HG02884 (cell line): Measurements from ENCODE around the gene RFLNA.

Experiments used
- ATAC-seq: cut with Tn5 transposase; IDR thresholded peaks from one replicate; pipeline ENCODE4 v1.9.1; 2021; ENCODE audit warnings: mild to moderate bottlenecking, moderate library complexity; ENCODE audit not compliant: unreplicated experiment

RFLNA gene, protein sequence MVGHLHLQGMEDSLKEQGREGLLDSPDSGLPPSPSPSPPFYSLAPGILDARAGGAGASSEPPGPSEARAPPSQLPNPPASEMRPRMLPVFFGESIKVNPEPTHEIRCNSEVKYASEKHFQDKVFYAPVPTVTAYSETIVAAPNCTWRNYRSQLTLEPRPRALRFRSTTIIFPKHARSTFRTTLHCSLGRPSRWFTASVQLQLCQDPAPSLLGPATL

DNA sequence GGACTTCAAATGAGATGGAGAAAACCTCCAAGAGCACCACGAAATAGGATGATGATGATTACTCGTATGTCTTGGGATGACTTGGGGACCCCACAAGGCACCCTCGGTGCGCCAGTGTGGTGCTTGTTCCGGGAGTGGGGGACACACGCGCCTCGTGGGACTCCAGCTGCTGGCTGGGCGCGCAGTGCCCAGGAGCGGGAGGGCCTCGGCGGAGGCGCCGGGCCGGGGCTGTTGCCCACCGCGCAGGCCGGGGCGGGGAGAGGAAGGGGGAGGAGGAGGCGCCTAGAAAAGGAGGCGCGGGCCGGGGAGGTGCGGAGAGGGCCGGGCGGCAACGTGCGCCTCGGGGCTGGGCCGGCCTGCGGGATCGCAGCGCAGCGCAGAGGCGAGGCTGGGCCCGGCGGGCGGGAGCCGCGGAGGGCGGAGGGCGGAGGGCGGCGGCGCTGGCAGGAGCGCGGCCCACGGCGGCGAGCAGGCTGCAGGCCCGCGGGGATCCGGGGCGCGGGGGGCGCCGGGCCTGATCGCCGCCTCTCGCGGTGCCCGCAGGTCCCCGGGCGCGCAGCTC, at the start of gene RFLNA:
Gene RFLNA (plus strand): TSS at position 314 of the 562 bp plus-strand sequence. CDS start 337 bp downstream, outside the sequence.
- ATAC-seq, result no peak

DNA sequence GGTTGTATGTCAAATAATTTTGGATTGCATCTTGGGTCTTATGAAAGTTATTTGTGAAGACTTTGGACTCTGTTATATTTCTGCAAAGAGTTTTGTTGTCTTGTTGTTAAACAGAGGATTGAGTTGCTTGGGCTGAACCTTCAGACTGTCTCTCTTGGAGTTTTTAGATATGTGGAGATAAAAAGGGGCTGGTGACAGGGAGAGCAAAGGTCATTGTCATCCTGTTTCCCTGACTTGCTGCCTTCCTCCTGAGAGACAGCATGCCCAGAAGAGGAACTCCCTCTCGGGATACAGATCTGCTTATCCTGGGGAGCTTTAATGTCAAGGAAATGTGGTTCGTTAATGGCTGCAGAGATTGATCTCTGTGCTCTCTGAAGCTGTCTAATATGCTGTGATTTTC, 47.6 kb upstream of the RFLNA start:
- ATAC-seq, result no peak

DNA sequence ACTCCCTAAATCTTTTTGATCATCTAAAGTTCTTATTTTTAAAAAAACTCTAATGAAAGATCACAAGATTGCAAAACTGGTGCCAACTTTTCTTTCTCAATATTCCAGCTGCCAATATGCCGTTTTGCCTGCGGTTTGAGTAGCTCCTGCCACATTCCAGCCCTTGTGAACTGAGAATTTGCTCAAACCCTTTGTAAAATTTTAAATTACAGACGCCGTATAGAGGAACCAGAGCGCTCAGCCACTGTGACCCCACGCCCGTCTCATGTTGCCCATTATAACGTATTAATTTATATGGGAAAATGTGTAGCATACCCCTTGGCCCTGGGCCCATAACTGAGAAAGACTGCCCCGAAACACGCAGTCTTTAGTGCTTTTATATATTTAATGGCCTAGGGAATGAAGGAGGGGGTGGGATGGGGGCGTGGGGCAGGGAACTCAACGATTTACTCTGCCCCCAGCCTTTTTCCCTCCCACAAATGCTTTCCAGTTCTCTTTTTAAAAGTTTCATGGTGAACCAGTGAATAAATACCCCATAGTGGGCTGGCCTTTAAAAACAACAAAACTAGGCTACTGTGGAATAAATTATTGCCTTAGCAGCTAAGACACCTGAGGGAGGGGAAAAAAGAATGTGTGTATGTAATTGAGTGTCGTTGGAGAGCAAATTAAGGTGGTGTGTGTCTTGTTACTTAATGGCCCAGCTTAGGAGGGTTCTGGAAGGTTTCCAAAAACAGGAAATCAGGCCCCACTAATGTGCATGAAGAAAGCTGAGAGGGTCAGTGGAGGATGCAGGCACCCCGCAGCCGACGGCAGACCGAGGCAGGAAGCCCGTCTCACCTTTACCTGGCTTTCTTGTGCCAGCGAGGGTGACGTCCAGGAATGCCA, 45.7 kb upstream of the RFLNA start:
- no peak for ATAC-seq

DNA sequence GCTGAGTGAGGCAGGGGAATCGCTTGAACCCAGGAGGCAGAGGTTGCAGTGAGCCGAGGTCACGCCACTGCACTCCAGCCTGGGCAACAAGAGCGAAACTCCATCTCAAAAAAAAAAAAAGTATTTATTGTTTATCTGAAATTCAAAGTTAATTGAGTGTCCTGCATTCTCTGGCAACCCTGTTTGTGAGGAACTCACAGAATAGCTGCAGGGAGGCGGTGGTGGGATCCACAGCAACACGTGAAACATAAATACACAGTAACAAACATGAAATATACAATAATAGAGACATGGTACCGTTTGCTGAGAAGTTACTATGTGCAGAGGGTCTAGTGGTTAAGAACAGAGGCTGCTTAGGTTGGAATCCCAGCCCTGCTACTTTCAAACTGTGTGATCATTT, 43.7 kb upstream of the RFLNA start:
- no peak for ATAC-seq

DNA sequence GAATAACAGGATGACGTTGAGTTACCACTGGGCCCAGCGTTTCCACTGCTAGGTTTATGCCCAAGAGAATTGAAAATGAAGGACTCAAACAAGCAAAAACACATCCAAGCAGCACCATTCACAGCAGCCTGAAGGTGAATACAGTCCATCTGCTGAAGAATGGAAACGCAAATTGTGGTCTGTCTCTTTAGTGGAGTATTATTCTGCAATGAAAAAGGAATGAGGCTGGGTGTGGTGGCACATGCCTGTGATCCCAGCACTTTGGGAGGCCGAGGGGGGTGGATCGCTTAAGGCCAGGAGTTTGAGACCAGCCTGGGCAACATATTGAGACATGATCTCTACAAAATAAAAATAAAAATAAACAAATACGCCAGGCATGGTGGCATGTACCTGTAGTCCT, 41.9 kb upstream of the RFLNA start:
- no peak for ATAC-seq

DNA sequence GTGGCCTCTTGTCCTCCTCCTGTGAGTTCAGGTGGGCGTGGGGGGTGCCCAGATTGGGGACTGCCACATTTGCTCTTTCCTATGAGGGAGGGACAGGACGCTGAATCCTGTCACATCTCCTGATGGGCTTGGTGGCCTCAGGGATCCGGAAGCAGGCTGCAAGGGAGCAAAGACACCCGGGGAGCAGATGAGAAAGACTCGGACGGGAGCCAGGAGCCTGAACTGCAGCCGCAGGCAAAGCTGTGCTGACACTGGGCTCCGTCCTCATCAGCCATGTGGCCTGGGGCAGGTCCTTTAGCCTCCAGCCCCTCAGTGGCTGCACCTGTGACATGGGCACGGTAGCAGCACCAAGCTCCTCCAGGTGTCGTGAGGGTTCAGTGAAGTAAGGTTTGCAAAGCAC, 40.8 kb upstream of the RFLNA start:
- no peak for ATAC-seq

DNA sequence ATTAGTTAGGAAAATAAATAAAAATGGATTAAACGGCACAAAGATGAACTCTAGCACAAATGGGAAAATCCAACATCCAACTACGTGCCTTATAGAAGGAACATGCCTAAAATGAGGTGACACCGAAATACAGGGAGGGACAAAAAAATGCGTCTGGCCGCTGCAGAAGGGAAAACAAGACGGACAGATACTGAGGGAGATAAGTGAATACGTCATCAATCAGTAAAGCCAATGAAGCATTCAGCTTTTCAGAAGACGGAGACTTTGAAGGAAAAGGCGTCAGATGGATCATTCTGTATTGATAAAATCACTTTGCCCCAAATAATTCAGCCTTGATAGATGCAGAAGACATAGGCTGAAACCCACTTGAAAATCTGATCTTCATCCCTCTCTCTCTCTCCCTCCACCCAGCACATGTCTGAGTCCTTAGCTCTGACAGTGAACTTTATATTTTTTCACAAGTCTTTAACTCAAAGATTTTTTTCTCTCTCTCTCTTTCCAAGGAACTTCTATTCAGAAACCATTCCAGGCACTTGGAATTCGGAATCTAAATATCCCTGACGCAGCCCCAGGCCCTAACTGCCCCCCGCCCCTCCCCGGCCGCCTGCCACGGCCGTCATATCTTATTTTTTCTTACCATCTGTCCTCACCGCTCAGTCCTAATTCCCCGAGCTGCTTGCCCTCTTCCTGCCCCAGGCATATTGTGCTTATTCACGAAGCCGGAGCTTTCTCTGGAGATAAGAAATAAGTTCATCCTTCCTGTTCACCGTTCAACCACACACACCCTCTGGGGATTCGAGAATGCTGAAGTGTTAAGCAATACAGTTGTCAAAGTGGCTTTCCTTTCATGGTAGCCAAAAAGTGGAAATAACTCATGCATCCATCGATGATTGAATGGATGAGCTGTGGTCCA, 35.5 kb upstream of the RFLNA start:
- ATAC-seq, result no peak

DNA sequence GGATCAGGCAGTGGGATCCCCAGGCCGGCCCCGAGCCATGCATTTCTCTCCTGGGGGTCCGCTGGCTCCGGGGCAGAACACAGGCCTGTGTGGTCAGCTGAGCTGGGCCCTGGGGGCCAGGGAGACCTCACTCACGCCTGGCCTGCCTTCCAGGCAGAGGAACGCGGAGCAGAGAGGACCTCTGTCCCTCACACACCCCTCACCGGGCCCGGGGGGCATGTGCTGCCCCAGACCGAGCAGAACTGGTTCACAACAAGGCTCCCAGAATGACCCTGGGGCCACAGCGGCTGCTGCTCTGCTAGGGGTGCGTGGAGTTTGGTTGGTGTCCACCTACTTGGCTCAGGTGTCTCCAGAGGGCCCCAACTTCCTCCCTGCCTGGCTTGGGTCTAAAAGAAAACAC, 33.0 kb upstream of the RFLNA start:
- no peak for ATAC-seq

DNA sequence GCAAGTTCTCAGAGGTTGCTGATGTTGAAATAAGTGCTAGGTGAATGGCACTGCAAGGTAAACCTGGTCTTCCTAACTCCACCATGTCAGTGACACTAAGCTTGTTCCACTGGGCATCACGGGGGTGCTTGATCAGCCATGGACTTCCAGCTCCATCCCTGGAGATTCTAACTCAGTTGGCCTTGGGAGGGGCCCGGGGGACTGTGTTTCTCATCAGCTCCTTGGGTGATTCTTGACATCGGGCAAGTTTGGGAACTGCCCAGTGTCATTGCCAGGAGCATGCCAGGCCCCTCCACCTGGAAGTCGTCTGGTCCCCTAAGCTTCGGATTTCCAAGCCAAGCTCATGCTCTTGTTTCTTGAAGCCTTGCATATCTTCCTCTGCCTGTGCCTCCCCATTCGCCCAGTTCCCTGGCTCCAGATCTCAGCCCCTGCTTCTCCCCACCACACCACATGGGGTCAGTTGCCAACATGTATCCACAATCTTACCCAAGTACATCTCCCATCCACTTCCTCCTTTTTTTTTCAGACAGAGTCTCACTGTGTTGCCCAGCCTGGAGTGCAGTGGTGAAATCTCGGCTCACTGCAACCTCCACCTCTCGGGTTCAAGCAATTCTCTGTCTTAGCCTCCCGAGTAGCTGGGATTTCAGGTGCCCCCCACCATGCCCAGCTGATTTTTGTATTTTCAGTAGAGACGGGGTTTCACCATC, 30.7 kb upstream of the RFLNA start:
- ATAC-seq, result no peak

DNA sequence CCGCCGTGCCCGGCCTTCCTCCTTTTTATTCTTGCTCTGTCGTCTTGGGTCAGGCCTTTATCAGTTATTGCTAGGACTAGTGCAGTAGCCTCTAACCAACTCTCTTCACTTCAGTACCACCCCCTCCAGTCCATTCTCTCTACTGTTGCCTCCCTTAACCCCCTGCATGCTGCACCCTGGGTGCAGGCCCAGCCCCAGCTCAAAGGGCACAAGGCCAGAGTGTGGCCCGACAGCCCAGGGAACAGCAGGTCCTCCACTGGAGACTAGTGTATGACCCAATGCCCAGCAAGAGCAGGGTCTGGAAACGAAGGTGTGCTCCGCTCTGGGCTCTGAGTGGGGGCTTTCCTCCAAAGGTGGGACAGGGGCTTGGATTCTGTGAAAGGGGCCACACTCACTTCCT, 30.0 kb upstream of the RFLNA start:
- ATAC-seq, result no peak

DNA sequence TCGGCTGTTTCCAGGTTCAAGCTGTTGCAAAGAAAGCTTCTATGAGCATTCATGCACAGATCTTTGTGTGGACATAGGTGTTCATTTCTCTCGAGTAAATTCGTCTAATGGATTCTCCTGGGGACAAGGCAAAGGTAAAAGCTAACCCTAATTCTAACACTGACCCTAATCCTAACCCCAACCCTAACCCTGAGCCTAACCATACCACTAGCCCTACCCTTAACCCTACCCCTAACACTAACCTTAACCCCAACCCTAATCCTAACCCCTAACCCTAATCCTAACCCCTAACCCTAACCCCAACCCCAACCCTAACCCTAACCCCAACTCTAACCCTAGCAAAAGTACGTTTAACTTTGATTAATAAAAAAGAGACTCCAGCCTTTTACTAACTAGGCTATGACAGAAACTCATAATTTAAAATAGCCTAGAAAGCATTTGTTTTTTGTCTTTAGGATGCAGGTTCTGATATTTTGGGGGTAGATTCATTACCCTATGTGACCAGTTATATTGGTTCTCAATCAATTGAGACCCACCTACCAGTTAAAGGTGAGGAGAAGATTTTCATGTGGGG, 27.6 kb upstream of the RFLNA start:
- no peak for ATAC-seq

DNA sequence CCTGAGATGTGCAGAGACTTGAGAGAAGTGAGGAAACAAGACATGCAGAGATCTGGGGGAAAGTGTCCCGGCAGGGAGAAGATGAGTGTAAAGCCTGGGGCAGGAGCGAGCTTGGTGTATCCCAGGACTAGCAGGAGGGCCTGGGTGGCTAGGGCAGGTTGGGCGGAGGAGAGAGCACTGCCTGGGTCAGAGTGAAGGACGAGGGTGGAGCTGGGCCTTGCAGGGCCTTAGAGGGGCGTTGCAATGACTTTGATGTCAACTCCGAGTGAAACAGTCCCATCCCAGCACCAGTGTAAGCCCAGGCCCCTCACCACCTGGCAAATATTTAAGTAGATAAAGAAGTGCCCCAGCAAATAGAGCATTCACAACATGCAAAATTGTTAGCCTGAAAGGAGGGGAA, 24.2 kb upstream of the RFLNA start:
- no peak for ATAC-seq

DNA sequence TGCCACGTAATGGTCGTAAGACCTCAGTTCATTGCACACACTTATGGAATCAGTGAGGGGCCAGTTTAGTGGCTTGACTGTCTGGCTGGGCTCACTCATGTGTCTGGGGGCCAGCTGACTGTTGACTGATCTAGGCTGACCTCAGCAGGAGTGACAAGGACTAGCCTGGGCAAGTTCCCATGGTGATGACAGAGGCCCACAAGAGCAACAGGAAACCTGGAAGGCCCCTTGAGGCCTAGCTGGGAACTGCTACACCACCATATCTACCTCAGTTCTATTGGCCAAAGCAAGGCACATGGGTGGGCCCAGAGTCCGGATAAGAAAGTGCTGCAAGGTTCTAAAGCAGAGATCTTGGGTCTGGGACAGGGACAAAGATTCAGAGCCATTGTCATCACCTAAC, 21.3 kb upstream of the RFLNA start:
- ATAC-seq, result peak; percentile 55

DNA sequence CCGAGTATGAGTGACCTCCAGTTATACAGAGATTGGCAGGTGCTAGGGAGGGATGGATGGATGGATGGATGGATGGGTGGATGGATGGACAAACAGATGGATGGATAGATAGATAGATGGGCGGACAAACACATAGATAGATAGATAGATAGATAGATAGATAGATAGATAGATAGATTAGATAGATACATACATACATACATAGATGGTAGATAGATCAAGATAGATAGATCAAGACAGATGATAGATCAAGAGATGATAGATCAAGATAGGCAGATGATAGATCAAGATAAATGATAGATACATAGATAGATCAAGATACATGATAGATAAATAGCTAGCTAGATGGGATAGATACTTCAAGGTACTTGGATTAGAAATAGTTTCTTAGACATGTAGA, 18.6 kb upstream of the RFLNA start:
- ATAC-seq, result no peak

DNA sequence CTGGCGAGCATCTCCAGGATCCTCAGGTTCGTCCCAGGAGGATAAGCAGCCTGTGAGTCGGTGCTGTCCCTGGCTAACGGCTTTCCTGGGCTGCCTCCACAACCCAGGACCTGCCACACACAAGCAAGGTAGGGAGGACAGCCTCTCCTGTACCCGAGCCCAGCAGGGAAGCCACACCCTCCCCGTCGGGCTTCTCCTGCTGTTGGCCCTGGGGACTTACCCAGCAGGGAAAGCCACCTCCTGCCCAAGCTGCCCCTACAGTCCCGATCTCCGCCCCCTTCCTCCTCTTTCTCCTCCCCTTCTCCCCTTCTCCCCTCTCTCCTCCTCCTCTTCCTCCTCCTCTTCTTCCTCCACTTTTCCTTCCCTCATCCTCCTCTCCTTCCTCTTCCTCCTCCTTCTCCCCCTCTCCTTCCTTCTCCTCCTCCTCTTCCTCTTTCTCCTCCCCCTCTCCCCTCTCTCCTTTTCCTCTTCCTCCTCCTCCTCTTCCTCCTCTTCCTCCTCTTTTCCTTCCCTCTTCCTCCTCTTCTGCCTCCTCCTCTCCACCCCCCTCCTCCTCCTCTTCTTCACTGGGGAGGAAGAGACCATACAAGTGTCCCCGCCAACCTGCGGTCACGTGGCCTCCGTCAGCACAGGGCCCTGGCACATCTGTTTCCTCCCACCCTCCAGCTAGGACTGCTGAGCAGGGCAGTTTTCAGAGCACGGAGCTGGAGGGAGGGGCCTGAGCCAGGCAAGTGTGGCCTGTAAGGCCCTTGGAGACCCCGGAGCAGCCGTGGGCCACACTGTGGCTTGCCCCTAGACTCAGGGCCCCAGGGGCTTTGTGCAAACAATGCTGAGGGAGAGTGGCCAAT, 17.3 kb upstream of the RFLNA start:
- no peak for ATAC-seq

DNA sequence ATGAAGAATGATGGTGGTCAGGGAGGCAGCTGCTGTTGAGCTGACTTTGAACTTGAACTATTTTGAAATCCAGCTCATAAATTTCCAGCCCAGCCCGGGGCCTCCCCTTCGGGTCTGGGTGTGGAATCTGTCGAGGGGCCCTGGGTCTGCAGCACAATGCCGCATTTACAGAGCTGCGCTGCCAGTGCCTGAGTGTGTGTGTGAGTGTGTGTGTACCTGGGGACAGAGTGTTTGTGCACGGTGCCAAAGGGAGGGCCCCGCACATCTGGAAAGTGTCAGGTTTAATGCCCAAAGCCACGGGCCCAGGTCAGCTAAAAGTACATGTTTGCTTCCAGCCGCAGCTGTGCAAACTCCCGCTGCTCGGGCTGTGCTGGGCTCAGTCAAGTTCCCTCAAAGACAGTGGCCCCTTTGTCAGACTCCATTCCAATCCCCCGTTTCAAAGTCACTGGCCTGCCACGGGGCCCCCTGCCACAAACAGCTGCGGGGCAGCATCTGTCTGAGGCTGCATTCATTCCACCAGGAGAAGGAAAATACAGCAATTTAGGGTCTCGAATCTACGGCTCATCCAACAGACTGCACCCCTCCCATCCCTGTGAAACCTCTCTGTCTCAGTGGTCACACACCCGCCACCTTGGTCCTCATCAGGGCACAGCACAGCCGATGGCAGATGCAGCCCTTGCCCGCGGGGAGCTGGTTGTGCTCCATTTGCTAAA, 16.3 kb upstream of the RFLNA start:
- ATAC-seq, result no peak

DNA sequence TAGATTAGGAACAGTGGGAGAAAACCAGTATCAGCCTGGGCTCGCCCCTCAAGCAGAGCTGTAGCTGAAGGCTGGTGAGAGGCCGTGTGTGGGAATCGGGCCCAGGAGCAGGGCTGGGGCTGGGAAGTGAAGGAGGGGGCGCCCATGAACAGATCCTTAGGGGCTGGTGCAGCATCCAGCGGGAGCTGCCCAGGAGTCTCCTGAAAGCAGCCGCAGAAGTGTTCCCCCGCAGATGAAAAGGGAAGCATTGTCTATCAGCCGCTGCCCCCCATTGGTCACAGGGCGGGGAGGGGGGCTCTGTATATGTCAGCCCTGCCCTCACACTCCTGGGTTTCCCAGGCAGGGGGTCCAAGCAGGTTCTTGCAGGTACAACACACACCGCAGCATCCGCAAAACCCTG, 15.6 kb upstream of the RFLNA start:
- ATAC-seq, result no peak

DNA sequence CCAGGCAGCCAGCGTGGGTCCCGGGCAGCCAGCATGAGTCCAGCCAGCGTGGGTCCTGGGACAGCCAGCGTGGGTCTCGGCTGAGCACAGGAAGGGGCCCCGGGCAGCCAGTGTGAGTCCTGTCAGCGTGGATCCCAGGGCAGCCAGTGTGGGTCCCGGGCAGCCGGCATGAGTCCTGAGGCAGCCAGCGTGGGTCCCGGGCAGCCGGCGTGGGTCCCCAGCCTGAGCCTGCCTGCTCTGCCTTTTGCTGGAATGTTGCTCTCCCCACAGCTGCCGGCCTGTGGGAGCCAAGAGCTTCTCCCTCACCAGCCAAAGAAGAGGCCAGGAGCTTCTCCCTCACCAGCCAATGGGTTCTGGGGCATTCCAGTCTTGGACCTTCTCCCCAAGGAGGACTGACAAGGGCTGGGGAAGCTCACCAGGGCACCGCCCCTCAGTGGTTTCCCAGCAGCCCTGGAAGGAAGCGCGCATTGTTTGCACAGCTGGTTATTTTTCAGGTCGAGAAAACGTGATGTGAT, 15.0 kb upstream of the RFLNA start:
- ATAC-seq, result no peak
